NCI-H1436 treated with DMSO at 0.1 percent for 48 hours (cell line): Measurements from ENCODE around the gene NRG2.

ENCODE experiments used
- DNase-seq: peaks from one replicate; lab custom pipeline; 2025; lab: John Stamatoyannopoulos, UW

Gene NRG2

GRCh38 chr5:139968547-139969261 lies 74.4 kb downstream of the NRG2 start:
- DNase-seq: no peak

- no peak for DNase-seq
Observed at GRCh38 chr5:139967353-139967752, 75.7 kb downstream of the NRG2 start.

- no peak for DNase-seq
Observed at GRCh38 chr5:139966856-139967255, 76.2 kb downstream of the NRG2 start.

- no peak for DNase-seq
Observed at GRCh38 chr5:139964994-139965565, 78.0 kb downstream of the NRG2 start.

DNA sequence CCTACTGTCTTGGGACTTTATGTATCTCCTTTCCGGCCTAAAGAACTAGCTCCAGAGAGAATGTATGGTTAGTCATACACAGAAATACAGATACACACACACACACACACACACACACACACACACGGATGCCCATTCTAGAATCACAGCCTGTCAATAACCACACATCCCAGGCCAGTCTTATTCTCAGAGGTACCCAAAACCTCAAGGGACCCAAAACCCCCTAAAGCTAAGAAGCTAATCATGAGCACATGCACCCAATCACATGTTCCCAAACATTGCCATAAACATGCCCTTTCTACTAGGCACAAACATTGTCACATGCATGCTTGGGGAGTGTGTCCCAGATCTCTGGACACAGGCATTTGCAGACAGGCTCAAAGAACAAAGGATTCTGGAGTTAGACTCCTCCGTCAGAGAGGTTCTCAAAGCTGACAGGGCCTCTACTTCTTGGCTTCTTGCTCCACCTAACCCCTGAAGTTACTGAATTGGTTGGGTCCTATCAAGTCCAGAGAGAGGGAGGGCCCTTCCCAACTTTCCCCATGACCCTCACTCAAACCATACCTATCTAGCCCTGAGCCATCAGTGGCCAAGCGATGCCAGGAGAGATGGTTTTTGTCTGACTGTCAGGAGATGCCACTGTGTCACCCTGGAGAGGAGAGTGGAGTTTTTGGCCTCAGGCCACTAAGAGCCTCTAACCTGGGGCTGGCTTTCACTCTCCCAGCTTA lies 78.7 kb downstream of the NRG2 start:
- no peak for DNase-seq

- DNase-seq: no peak
Observed at GRCh38 chr5:139962445-139962844, 80.7 kb downstream of the NRG2 start.

GRCh38 chr5:139961435-139962157 lies 81.5 kb downstream of the NRG2 start:
- DNase-seq: no peak

- no peak for DNase-seq
Observed at GRCh38 chr5:139960723-139961383, 82.2 kb downstream of the NRG2 start.

DNA sequence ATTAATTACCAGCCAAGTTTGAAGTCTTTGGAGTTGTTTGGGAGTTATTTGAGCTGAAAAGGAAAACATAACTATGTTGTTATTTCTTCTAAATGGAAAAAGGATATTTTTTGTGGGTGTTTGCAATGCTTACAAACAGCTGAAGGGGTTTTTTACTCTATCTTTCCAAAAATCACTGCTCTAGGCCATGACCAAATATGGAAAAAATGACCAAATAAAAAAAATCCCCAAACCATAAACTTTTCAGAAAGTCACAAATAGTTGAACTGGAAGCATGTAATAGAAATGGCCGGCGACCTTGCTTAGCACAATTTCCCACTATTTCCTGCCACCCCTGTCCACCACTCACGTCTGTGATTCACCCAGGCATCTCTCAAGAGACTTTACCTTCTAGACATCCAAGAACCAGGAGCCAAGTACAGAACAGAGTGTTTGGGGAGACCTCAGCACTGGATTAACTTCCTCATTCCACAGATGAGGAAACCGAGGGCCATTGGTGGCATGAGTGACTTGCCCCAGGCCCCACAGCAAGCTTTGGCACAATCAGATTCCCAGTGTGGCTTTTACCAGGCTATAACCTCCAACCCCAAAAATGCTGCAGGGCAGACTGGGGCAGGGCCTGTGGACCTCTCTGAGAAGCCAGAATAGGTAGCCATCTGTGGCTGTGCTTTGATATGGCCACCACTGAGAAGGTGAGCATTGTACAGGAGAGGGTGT lies 84.5 kb downstream of the NRG2 start:
- DNase-seq: no peak

DNA sequence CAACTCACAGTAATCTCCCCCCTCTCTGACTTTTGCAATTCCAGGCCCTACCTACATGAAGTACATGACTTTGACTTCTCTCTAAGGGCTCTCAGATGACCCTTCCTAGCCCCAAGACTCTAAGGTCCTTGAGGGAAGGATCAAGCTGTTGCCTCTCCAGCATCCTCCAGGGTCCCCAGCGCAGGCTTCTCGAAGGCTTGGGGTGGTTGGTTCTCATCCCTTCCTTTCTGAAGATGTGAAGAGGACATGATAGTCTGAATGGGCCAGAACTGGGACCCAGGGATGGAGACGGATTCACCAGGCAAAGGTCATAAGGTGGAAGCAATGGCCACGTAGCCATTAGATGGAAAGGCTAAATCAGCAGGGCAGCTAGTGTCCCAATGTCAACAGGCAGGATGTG lies 86.8 kb downstream of the NRG2 start:
- no peak for DNase-seq

DNA sequence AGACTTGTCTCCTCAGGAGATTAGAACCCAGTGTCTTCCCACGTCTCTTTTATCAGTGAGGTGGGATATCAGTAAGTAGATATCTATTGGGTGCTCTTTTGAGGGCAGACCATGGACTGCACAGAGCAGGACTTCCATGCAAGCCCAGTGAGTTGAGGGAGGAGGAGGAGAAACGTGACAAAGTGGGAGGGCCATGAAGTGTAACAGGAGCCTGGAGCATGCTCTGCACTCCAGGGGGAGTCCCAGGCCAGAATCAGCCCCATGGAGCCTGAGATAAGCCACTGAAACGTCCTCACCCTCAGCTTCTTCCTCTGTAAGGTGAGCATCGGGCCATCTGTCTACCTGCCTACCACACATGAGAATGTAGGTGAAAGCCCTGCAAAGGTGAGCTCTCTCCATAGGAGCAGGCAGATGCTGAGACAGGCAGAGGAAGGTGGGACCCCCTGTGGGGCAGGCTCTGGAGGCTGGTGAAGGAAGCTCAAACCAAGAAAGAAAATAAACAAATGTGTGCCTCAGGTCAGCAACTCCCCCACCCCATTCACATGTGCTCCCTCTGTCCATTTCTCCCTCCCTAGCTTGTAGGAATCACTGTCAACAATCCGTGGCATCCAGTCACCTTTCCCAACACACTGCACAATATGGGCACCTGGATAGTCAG lies 87.4 kb downstream of the NRG2 start:
- no peak for DNase-seq

DNA sequence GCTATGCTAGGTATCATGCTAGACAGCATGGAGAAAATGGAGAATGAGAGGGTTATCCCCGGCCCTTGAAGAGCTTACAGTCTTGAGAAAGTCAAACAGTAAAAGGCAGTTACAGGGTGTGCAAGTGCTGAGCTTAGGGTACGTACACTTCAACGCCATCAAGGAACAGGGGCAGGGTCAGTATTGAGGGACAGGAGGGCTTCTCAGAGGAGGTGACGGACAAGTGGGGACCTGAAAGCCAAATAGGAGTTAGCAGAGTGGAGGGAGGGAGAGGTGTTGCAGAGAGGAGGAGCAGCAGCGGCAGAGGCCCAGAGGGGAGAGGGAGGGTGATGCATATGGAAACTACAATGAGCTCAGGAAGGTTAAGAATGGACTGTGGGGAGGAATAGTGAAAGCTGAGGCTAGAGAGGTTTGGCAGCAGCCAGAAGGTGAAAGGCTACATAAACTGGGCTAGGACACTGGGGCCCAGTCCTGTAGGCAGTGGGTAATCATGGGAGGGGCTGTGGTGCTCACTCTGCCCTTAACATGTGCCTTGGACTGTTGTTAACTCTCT lies 88.0 kb downstream of the NRG2 start:
- DNase-seq: no peak

GRCh38 chr5:139954462-139954861 lies 88.6 kb downstream of the NRG2 start:
- DNase-seq: no peak

GRCh38 chr5:139954022-139954421 lies 89.1 kb downstream of the NRG2 start:
- no peak for DNase-seq

GRCh38 chr5:139952574-139952973 lies 90.5 kb downstream of the NRG2 start:
- no peak for DNase-seq

DNA sequence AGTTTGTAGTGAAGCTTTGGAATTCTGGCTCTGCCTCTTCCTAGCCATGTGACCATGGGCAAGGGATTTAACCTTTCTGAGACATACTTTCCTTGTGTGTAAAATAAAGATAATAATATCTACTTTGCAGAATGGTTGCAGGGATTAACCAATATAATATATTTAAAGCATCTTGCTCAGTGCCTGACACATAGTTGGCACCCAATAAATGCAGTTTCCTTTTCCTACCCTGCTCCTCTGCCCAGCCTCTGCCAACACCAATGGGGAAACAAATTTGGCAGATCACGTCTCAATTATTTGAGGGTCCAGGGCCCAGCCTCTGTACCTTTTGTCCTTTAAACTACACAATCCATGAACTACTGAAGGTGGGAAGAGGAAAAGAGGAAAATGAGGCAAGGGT lies 91.1 kb downstream of the NRG2 start:
- no peak for DNase-seq

DNA sequence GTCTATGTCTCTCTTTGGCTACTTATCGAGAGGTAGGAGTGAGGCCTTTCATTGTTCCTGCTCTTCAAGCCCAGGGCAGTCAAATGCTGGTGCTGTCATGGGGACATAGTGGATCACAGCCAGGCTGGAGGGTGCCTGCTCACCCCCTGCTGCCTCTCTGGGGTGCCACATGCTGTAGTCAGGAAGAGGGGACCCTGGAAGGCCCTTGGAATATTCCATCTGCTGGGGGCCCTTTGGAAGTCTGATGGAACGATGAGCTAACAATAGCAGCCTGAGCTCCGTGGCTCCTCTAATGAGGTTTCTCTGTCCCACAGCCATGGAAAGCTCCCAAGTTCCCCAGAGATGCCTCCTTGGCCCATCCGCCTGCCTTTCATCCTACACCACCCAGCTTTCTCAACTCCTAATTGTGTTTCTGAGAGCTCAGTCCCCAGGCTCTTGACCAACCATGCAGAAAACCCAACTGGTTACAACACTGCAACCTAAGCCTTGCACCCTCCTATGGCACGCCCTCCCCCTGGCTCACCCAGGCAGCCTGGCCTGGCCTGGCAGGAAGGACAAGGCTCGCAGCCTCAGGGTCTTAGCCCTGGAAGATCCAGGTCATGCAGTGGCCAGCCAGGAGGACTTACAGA lies 91.7 kb downstream of the NRG2 start:
- no peak for DNase-seq

DNA sequence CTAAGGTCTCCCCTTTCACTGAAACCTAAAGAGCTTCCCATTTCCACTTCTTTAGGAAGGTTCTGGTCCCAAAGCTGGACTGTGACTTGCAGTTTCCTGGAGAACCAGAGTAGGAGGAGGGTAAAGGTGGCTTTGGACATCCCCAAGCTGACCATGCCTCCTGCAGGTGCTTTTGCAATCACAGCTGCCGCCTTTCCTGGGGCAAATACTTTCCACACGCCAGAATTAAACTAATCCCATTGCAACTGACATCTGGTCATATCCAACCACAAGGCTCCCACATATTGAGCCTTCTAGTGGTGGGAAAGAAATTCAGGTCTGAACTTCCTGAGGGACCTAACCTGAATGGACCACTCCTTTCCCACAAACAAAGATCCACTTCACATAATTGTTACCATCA lies 92.7 kb downstream of the NRG2 start:
- no peak for DNase-seq

GRCh38 chr5:139949710-139950109 lies 93.4 kb downstream of the NRG2 start:
- no peak for DNase-seq

- no peak for DNase-seq
Observed at GRCh38 chr5:139947727-139948126, 95.4 kb downstream of the NRG2 start.
